Kasumi-1 (cell line): ENCODE data around the gene ABHD11.
A peak's percentile ranks its signal among the peaks of the same experiment; 100 is the strongest.
"Not testable (repeated sequence)": the region's sequence is repeated elsewhere in the genome, so short reads cannot be mapped to it uniquely, and the experiment has no call there.

Source experiments
- DNase-seq, 2 experiments: peaks; one replicate each; lab custom pipeline; 2025; lab: John Stamatoyannopoulos, UW

Gene ABHD11

GRCh38 chr7:73718905-73719805 lies 19.4 kb downstream of the ABHD11 start, which contains the start of gene STX1A:
STX1A (minus strand) TSS chr7:73719669; CDS start chr7:73719631, 38 bp downstream.
- peak; percentile 11 to 16 for DNase-seq

- no peak for DNase-seq
These were observed 20.1 kb downstream of the ABHD11 start for GRCh38 chr7:73718438-73718881.

GRCh38 chr7:73717991-73718405 lies 20.6 kb downstream of the ABHD11 start:
- DNase-seq, result peak; percentile 98

GRCh38 chr7:73717025-73717807 lies 21.4 kb downstream of the ABHD11 start:
- DNase-seq, result peak in 1 of 2 experiments; percentile 13

GRCh38 chr7:73716318-73716890 lies 22.2 kb downstream of the ABHD11 start:
- DNase-seq, result no peak

GRCh38 chr7:73715648-73716317 lies 22.8 kb downstream of the ABHD11 start:
- peak; percentile 84 to 86 for DNase-seq

GRCh38 chr7:73713319-73713718 lies 25.3 kb downstream of the ABHD11 start:
- DNase-seq, result not testable (repeated sequence)

GRCh38 chr7:73712773-73713172 lies 25.8 kb downstream of the ABHD11 start:
- DNase-seq, result no peak

- no peak for DNase-seq
These were observed 29.5 kb downstream of the ABHD11 start for GRCh38 chr7:73708961-73709549.

- peak; percentile 11 to 31 for DNase-seq
These were observed 31.5 kb downstream of the ABHD11 start for GRCh38 chr7:73707045-73707631.

- DNase-seq, result peak in 1 of 2 experiments; percentile 35
These were observed 32.2 kb downstream of the ABHD11 start for GRCh38 chr7:73706126-73707044.

GRCh38 chr7:73705551-73705920 lies 33.1 kb downstream of the ABHD11 start:
- no peak for DNase-seq

GRCh38 chr7:73704640-73705550 lies 33.7 kb downstream of the ABHD11 start:
- DNase-seq, result no peak

- DNase-seq, result peak; percentile 16 to 31
These were observed 34.6 kb downstream of the ABHD11 start for GRCh38 chr7:73703757-73704639.

- DNase-seq, result no peak
These were observed 35.4 kb downstream of the ABHD11 start for GRCh38 chr7:73703225-73703624.

GRCh38 chr7:73702665-73703064 lies 35.9 kb downstream of the ABHD11 start:
- DNase-seq, result no peak

GRCh38 chr7:73702226-73702625 lies 36.4 kb downstream of the ABHD11 start:
- DNase-seq, result no peak
